PC-3 (cell line): ENCODE data around the gene HSPA1L.

Source experiments
- CTCF ChIP-seq: fragments of 300-600 bp; sonication (generic); conservative IDR thresholded peaks from 2 replicates; pipeline ENCODE4 v1.5.1; 2017; ENCODE audit warnings: antibody characterized with exemption, low read depth, mild to moderate bottlenecking, low read length
- EZH2 ChIP-seq: fragments of 300-600 bp; sonication (generic); IDR thresholded peaks from one replicate; pipeline ENCODE4 v1.6.1; 2017; ENCODE audit warnings: antibody characterized with exemption, mild to moderate bottlenecking, low read length; ENCODE audit not compliant: unreplicated experiment
- EZH2phosphoT487 ChIP-seq: fragments of 300-600 bp; sonication (generic); IDR thresholded peaks from 2 replicates; pipeline ENCODE4 v1.6.1; 2018; ENCODE audit warnings: mild to moderate bottlenecking, antibody characterized with exemption, low read length, borderline replicate concordance

- TF ChIP-seq CTCF, result peak; percentile 55
- no peak for TF ChIP-seq EZH2
- TF ChIP-seq EZH2phosphoT487, result no peak
These were observed 8.4 kb downstream of the HSPA1L start, which contains the start of gene LSM2 for GRCh38 chr6:31806470-31807272.
